22Rv1 (cell line): ENCODE data around the gene DHRSX.
"Not testable (repeated sequence)": the region's sequence is repeated elsewhere in the genome, so short reads cannot be mapped to it uniquely, and the experiment has no call there.

Experiments
- H3K27ac ChIP-seq: fragments of 450-650 bp; 2 replicates; pipeline ENCODE4 v1.5.1; 2017
- ZFX ChIP-seq: fragments of 450-650 bp; IDR thresholded peaks from 2 replicates; pipeline ENCODE4 v1.6.1; 2017; ENCODE audit warnings: antibody characterized with exemption, borderline replicate concordance
- TF ChIP-seq, protein P1 (sequence below): fragments of 450-650 bp; IDR thresholded peaks from 2 replicates; pipeline ENCODE4 v1.5.1; 2017; ENCODE audit warnings: mild to moderate bottlenecking

Gene DHRSX

GRCh38 chrX:2526390-2526789 is 25.6 kb upstream of the DHRSX start:
- no peak overlapping the region for H3K27ac ChIP-seq
- TF ChIP-seq, protein P1, sequence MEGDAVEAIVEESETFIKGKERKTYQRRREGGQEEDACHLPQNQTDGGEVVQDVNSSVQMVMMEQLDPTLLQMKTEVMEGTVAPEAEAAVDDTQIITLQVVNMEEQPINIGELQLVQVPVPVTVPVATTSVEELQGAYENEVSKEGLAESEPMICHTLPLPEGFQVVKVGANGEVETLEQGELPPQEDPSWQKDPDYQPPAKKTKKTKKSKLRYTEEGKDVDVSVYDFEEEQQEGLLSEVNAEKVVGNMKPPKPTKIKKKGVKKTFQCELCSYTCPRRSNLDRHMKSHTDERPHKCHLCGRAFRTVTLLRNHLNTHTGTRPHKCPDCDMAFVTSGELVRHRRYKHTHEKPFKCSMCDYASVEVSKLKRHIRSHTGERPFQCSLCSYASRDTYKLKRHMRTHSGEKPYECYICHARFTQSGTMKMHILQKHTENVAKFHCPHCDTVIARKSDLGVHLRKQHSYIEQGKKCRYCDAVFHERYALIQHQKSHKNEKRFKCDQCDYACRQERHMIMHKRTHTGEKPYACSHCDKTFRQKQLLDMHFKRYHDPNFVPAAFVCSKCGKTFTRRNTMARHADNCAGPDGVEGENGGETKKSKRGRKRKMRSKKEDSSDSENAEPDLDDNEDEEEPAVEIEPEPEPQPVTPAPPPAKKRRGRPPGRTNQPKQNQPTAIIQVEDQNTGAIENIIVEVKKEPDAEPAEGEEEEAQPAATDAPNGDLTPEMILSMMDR = no peak
- TF ChIP-seq ZFX = no peak

- TF ChIP-seq, protein P1 = no peak
- TF ChIP-seq ZFX = no peak
- no peak overlapping the region for H3K27ac ChIP-seq
Measured at GRCh38 chrX:2523911-2524310, 23.1 kb upstream of the DHRSX start.

DNA sequence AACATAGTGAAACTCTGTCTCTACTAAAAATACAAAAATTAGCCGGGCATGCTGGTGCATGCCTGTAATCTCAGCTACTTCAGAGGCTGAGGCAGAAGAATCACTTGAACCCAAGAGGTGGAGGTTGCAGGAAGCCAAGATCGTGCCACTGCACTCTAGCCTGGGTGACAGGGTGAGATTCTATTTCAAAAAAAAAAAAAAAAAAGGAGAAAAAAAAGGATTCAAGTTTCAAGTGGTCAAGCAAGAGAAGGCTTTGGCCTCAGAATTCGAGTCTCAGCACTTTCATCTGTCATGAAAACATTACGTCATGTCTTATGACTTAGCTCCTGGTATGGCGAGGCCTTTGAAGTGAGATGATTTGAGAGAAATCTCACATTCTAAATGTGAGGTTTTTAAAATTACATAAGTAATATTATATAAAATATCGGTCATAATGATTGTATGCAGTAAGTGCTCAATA is 21.2 kb upstream of the DHRSX start:
- no peak overlapping the region for H3K27ac ChIP-seq
- TF ChIP-seq, protein P1 = no peak
- no peak for TF ChIP-seq ZFX

- no peak for TF ChIP-seq ZFX
- TF ChIP-seq, protein P1 = no peak
- H3K27ac ChIP-seq = no peak overlapping the region
Measured at GRCh38 chrX:2521092-2521926, 20.5 kb upstream of the DHRSX start.

DNA sequence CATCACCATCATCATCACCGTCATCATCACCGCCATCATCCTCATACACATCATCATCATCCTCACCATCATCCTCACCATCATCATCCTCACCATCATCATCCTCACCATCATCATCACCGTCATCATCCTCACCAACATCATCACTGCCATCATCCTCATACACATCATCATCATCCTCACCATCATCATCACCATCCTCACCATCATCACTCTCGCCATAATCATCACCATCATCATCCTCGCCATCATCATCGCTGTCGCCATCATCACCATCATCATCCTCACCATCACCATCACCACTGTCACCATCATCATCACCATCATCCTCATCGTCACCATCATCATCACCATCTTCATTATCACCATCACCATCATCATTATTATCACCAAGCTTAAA is 19.8 kb upstream of the DHRSX start:
- H3K27ac ChIP-seq = no peak overlapping the region

DNA sequence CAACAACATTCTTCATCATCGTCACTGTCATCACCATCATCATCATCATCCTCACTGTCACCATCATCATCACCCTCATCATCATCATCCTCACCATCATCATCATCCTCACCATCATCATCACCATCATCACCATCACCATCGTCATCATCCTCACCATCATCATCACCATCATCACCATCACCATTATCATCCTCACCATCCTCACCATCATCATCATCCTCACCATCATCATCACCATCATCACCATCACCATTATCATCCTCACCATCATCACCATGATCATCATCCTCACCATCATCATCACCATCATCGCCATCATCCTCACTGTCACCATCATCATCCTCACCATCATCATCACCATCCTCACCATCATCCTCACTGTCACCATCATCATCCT is 18.9 kb upstream of the DHRSX start:
- not testable (repeated sequence) for H3K27ac ChIP-seq

More for the DNA sequence above, 19.8 kb upstream of the DHRSX start:
- TF ChIP-seq ZFX = no peak
- TF ChIP-seq, protein P1 = no peak

GRCh38 chrX:2517055-2517454 is 16.3 kb upstream of the DHRSX start:
- no peak overlapping the region for H3K27ac ChIP-seq
- TF ChIP-seq, protein P1 = no peak
- TF ChIP-seq ZFX = no peak

DNA sequence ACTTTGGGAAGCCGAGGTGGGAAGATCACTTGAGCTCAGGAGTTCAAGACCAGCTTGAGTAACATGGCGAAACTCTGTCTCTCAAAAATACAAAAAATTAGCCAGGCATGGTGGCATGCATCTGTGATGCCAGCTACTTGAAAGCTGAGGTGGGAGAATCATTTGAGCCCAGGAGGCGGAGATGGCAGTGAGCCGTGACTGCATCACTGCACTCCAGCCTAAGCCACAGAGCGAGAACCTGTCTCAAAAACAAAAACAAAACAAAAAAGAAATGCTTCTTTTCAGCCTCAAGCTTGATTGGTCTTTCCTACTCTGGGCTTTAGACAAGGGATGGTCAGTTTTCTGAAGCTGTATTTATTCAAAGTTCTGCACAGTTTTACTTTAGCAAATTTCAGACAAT is 15.8 kb upstream of the DHRSX start:
- H3K27ac ChIP-seq = no peak overlapping the region
- TF ChIP-seq, protein P1 = no peak
- no peak for TF ChIP-seq ZFX
